Measurements from ENCODE around the gene RAMP1.
"Not testable (repeated sequence)": the region's sequence is repeated elsewhere in the genome, so short reads cannot be mapped to it uniquely, and the experiment has no call there.

Gene RAMP1

DNA sequence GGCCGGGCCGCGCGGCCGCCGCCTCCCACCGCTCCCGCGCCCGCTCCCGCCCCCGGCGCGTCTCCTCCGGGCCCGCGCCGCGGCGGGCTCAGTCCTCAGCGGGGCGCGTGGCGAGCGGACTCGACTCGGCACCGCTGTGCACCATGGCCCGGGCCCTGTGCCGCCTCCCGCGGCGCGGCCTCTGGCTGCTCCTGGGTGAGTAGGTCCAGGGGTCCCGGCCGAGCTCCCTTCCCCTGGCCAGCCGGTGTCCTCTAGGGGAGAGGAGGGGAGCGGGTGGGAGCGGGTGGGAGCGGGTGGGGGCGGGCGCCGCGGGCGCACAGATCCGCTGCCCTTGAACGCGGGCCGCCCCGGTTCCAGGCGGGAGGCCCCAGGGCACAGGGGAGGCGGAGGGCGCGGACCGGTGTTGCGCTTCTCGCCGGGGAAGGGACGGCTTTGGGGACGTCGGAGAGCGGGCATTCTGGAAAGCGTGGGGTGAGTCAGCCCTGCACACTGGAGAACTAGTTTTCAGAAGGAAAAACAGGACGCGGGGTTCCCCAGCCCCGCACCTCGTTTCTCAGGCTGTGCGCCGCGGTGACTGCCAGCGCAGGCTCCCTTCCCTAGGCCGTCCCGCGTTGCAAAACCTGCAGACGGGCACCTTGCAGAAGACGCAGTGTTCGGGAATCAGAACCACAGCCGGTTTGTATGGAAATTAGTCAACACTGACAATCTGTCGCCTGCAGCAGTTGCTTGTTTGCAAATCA lies at the start of gene RAMP1:
TSS of gene RAMP1 (plus strand) at position 91 of the 740 bp plus-strand sequence. CDS start at position 144, 53 bp downstream.
- no peak for DNase-seq

DNA sequence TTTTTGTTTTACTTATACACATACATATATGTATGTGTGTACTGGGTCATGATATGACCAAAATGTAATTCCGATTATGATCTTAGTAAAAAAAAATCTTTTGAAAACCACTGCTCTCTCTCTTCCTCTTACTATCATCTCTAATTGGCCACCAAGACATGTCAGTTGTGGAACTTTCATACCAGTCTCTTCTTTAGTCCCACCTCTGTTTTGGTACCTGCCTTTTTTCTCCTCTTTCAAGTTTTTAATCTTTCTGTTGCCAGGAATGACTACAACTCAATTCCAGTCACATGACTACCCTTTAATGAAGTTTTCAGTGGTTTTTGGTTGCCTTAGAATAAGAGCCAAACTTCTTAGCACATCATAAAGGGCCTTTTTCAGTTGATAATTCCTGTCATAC lies 43.8 kb upstream of the RAMP1 start:
- no peak for DNase-seq

DNA sequence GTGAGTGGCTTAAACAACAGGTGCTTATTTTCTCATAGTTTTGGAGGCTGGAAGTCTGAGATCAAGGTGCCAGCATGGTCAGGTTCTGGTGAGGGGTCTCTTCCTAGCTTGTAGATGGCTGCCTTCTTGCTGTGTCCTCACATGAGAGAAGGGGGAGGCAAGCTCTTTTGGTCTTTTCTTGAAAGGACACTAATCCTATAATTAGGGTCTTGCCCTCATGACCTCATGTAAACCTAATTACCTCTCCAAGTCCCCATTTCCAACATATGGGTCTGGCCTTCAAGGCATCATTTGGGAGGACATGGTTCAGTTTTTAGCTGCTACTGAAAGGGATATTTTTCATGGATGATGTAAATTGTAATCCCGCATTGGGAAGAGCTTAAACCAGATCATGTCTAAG lies 42.9 kb upstream of the RAMP1 start:
- no peak for DNase-seq

DNA sequence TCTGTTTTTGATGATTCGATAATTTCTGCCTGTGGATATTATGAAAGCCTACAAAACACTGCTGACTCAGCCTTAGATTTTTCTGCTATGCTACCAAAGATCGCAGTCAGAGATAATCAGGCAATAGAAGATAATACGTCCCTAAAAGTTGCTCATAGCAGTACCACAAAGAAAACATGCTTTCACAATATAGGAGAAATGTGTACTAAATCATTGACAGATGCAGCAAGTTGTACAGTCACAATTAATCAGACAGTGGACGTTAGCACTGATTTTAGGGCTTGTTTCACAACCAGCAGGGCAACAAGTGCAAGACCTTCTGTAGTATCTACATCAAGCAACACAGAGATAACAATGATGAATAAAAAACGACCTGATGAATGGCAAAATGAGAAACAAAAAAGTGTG lies 41.4 kb upstream of the RAMP1 start:
- no peak for DNase-seq

DNA sequence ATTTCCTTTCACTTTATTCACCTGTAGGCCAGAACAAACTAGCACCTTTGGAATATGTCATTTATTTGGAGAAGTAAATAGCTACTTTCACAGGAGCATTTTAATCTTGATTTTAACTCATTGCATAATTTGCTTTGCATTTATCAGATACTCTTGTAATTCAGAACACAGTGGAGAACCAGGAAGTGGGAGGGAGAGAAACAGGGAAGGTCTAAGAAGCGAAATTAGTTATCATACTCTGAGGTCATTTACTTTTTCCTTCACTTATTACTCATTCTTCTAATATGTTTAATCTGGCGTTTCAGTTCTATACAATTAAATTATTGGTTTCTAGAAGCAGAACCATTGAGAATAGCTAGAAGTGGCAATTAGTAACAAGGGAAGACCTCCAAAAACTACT lies 40.2 kb upstream of the RAMP1 start:
- no peak for DNase-seq

DNA sequence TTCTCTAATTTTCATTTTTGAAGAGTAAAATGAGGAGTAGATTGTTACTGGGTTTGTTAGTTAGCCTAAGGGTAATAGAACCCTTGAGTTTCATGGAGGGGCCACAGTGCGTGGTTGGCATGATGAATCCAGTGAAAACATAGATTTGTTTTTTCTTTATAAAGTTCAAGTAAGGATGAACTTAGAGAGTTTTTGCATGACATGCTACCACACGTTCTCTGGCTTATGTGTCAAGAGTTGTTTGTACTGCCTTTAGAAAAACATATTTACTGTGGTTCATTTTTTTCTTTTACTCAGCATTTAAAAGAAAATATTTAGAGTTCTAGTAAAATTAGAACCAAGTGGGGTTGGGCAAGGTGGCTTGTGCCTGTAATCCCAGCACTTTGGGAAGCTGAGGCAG lies 39.0 kb upstream of the RAMP1 start:
- DNase-seq, result no peak

DNA sequence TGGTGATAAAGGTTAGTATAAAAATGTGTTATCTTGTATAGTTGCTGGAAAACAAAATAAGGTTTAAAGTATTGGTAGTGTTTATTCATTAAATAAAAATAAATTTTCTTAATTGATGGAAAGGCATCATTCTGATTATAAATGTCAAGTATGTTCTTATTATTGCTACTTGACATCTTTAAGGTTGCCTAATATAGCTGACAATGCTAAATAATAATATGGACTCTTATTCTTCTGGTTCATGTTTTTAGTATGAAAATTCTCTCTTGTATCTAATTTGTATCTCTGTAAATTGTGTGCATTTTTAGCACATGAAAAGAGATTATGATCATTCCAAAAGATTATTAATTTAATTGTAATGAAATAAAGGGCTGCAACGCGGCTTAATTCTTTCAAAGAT lies 35.9 kb upstream of the RAMP1 start:
- DNase-seq, result no peak

DNA sequence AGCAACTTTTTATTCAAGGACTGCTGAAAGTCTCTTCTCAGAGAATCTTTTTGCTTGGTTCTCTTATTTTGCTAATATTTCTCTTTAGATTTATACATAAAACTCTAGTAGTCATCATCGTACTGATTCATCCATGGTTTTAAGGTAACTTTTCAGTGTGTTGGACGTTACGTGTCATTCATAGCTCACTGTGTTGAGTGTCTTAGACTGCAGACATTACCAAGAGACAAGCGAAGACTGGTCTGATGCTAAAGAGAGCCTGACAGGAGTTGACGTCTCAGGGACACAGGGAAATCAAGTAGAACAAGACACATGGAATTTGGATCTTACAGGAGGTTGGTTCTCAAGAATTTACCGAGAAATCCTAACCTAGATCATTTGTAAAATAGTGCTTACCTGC lies 35.3 kb upstream of the RAMP1 start:
- no peak for DNase-seq

DNA sequence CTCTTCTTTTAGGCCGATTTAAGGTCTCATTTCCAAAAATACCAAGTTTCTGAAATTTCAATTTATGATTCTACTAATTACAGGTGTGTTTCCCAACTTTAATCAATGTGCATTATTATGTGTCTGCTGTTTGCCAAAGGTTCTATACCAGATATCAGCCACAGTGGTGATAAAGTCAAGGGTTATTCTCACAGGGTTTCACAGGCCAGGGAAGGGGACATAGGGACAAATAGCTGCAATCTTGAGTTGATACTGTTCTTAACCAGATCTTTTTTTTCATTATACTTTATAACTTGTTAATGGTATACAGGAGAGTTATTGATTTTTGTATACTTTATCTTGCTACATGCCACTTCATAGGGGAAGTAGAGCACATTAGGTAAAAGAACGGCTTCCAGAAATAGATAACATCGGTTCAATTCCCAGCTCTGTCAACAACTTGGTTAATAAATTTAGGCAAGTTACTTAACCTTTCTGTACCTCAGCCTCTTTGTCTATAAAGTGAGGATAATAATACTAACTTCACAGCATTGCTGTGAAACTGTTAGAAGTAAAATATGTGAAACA lies 31.9 kb upstream of the RAMP1 start:
- no peak for DNase-seq

DNA sequence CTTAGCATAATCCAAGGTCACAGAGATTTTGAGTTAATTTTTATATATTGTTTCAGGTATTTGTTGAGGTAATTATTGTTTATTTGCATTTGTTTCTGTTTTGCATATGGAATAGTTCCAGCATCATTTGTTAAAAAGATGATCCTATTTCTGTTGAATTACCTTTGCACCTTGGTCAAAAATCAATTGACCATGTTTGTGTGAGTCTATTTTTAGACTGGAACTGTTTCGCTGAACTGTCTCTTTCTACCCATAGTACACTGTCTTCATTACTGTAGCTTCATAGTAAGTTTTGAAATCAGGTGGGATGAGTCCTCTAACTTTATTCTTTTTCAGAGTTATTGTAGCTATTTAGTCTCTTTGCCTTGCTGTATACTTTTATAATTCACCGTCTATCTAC lies 28.9 kb upstream of the RAMP1 start:
- DNase-seq, result no peak

DNA sequence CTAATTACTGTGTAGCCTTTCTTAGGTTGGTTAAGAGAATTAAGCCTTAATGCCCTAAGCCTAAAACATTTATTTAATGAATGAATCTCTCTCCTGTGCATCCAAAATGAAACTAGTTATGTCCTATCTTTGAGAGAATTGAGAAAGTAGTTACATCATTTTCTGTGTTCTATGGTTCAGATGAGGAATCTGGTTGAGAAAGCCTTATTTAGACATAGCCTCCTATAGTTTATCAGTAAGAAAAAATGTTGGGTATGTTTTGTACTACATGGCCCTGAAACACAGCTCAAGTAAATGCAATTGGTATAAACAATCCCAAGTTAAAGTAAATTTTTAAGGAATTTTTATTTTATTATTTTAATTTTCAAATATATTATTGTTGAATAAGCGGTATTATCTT lies 25.9 kb upstream of the RAMP1 start:
- no peak for DNase-seq

DNA sequence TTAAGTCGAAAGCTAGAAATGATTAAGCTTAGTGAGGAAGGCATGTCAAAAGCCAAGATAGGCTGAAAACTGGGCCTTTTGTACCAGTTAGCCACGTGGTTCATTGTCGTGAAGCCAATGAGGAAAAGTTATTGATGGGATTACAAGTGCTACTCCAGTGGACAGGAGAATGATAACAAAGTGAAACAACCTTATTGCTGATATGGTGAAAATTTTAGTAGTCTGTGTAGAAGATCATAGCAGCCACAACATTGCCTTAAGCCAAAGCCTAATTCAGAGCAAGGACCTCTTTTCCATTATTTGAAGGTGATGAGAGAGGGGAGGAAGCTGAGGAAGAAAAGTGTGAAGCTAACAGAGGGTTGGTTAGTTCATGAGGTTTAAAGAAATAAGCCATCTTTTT lies 24.1 kb upstream of the RAMP1 start:
- no peak for DNase-seq

DNA sequence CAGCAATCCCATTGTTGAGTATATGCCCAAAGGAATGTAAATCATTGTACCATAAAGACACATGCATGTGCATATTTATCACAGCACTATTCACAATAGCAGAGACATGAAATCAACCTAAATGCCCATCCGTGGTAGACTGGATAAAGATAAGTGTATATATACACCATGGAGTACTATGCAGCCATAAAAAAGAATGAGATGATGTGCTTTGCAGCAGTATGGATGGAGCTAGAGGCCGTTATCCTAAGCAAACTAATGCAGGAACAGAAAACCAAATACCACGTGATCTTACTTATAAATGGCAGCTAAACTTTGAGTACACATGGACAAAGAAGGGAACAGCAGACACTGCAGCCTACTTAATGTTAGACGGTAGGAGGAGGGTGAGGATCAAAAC lies 18.4 kb upstream of the RAMP1 start:
- DNase-seq, result no peak

DNA sequence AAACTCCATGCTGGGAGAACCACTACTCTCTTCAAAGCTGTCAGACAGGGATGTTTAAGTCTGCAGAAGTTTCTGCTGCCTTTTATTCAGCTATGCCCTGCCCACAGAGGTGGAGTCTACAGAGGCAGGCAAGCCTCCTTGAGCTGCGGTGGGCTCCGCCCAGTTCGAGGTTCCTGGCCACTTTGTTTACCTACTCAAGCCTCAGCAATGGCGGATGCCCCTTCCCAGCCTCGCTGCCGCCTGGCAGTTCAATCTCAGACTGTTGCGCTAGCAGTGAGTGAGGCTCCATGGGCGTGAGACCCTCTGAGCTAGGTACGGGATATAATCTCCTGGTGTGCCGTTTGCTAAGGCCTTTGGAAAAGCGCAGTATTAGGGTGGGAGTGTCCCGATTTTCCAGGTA lies 10.5 kb upstream of the RAMP1 start:
- DNase-seq, result not testable (repeated sequence)

DNA sequence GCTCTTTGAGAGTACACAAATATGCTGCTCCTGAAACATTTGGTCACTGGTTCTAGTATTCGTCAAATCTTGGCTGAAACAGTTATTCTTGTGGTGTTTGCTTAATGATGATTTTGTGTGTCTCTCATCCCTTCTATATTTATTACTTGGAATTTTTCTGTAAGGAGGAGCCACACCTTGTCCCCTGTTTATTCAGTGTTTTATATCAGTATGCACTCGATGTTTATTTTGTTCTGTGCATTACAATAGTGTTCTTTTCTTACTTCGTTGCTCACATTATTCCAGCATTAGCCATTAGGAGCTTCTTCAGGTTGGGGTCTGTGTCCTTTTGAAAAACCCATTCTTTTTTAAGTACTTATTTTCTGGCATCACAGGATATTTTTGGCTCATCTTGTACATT lies 5.1 kb upstream of the RAMP1 start:
- no peak for DNase-seq

DNA sequence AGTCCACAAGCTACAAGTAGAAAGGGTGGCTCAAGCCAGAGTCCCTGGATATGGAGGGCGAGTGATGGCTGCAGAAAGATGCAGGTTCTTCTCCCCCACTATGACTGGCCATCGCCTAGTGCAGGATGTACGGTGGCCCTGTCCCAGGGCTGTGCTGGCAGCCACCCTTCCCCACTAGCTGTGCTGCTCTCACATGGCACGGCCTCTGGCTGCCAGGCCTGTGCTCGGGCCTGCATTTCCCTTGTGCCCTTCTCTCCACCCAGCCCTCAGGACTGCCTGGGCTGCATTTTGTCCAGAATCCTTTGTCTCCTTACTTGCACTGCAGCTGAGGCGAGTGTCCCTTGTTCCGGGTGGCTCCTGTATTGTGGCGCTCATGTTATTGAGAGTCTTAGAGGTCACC lies 1.6 kb upstream of the RAMP1 start:
- no peak for DNase-seq

DNA sequence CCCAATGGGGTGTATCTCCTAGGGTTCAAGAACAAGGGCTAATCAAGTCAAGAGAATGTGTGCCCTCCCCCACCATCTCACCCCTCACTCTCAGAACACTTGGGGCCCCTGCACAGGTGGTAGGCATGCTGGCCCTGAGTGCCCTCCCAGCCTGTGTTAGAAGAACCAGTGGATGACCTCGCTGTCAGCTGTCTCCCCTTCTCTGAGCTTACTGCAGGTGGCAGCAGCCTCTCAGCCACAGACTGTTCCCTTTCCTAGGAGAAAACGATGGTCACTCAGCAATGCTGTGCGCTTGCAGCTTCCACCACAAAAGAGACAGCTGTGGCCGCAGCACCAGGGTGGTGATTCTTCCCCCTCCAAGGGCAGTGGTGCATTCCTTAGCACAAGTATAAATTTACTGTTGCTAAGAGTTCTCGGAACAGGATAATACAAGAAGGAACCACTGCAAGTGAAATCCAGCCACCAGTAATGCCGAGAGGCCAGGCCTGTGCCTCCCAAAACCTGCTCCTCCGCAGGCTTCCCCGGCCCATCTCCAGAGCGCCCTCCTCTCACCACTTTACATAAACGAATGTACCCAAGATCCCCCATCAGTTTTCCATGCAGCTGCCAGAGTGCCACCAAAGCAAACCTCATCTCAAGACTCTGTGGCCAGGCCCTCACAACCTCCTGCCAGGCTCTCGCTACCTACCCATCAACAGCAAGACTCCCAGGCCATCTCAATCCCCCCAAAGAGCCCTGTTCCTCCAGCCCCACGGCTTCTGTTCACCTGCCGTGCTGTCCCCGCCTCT lies 935 bp upstream of the RAMP1 start:
- DNase-seq, result no peak

DNA sequence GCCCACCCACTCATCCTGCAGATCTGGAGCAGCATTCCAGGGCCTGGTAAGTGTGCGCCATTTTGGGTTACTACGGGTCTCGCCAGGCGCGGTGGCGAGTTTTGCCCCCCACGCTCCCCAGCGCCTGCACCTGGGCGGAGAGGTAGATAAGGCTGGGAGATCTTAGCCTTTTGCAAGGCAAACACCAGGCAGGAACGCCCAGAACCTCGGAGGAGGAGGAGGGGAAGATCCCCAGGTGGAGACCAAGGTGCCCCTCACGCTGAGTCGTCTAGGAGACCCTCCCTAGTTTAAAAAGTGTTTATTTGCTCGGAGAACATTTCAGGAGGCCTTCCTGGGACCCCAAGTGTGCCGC lies 365 bp upstream of the RAMP1 start:
- no peak for DNase-seq

DNA sequence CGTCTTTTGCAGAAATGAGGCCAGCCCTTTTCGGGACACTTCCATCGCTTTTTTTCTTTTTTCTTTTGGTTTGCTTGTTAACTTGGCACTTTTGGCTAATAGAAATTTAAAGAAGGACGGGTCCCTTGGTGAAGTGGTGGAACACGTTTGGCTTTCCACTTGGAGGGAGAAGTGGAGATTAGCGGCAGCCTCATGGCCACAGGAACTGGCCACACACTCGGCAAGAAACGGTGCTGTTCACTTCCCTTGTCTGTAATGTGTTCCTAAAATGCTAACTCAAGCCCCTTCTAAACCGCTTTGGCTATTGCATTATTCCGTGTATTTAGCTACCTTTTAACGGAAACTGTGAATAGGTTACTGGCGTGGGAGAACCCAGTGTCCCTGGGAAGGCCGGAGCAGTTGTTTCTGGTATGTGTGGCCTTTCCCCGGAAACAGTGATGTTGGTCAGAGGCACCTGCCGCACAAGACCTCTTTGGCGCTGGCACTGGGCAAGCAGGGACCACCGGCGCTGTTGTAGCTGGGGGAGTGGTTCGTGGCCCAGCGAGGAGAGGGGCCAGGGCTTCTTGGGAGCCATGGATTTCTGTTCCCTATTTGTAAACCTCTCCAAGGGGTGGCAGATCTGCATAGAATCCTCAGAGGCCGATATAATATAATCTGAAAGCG lies 981 bp downstream of the RAMP1 start:
- no peak for DNase-seq

DNA sequence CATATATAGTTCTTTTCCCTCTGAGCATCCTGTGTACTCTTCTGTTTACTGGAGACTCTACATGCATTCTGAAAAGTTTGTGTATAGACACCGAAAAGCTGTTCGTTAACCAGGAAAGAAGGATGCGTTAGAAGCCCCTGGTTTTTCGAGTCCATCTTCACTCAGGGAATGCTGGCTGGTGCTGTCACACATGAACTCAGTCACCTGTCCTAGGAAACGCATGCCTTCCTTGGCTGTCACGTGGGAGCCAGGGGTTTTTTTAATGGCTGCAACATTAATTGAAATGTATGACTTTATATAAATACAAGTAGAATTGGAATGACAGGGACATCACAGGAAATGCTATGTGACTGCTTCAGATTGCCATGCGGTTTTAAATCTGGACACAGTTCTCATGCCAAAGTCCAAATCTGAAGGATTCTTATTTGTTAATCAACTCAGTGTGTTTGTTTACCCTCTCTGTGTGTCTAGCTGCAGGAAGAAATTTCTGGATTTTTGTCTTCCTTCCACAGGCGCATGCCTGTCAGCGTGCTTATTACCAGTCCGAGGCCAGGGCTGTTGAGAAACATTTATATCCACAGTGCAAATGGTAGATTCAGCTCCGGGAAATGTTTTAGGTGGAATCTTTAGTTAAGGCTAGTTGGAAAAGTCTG lies 2.6 kb downstream of the RAMP1 start:
- no peak for DNase-seq

DNA sequence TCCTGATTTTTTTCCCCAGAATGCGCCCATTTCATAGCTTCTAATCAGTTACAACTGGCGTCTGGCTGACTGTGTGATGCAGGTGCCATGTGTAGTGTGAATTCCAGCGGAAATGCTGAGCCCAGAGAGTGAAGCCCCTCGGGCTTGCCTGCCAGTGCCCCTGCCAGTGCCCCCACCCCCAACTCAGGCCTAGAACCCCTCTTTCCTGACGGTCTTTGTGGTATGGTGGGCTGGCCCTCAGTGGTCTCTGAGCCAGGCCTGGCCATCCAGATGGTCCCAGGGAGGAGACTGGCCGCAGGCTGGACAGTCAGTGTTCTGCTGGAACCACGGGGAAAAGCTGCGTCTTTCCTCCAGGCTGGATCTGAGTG lies 3.1 kb downstream of the RAMP1 start:
- no peak for DNase-seq

DNA sequence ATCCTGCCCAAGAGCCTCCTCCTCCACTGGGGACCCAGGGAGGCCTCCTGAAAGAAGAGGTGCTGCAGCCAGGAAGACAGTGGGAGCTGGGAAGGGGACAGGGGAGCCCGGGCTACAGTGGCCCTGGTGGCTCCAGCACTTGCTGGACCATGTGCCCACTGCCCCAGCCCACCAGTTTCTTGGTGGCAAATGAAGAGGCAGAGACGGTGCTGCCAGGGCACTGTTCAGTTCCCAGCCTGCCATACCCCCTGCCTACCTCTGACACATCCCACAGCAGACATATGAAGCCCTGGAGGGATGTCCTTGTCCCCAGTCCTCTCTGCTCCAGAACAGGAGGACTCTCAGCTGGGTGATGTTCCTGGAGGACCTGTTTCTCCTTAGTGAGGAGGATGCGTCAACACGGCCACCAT lies 3.7 kb downstream of the RAMP1 start:
- no peak for DNase-seq

DNA sequence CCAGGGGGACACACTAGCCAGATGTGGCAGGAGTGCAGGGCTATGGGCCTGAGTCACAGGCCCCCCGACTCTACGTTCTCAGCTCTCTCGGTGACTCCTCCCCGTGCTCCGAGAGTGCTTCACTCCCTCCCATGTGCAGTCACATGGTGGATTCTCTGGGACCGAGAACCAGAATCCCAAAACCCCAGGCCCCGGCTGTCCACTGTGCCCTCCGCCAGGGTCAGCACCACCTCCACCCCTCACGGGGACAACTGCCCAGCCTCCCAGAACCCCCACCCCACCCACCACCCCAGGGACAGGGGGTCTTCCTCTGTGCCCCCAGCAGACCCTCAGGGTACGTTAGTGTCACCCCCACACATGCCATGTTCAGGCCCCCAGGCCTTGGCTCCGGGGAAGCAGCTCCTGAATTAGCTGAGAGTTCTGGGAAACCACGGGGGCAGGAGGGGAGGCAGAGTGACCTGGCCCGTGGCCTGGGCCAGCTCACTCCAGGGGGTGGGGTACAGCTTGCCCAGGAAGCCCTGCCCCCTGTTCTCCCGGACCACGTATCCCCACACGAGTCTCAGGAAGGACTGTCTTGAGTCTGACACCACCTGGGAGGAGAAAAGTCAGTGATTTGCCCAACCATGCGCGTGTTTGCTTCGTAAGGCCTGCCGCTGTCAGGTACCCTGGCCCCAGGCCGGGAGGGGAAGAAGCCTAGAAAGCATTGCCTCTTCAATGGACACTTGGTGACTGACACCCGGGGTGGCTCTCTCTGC lies 4.4 kb downstream of the RAMP1 start:
- no peak for DNase-seq

Data from activated CD4-positive, CD25-positive, alpha-beta regulatory T cell treated with anti-CD3 and anti-CD28 coated beads, Interleukin-2, amount 50 U/mL, for 72 hours (primary cell).